Prostate gland (tissue), 2 donors: ENCODE measurements around the gene EPC2. TPM values are rescaled to one million over a fixed set of nuclear protein-coding genes. Genes with fewer than 3 reads are reported as not detected.

ENCODE experiments used
- DNase-seq: peaks from one replicate; pipeline ENCODE4 v3.0.0-alpha.2; 2019; ENCODE audit warnings: low spot score
- H3K27ac ChIP-seq, 2 donors: fragments of 200-600 bp; sonication (generic); 2 replicates each; pipeline ENCODE4 v1.5.1; 2017 to 2019
- H3K27me3 ChIP-seq: fragments of 200-600 bp; sonication (generic); replicated peaks from 2 replicates; pipeline ENCODE4 v1.5.1; 2019; ENCODE audit not compliant: insufficient read depth
- H3K36me3 ChIP-seq, 2 donors: fragments of 200-600 bp; sonication (generic); 1 replicate in 1 of 2; 2 replicates in 1 of 2; pipeline versions ENCODE4 v1.5.1 to v1.8.1; 2017 to 2019
- H3K4me1 ChIP-seq: fragments of 200-600 bp; sonication (generic); replicated peaks from 2 replicates; pipeline ENCODE4 v1.5.1; 2019
- H3K4me3 ChIP-seq, 2 donors: fragments of 200-600 bp; sonication (generic); 2 replicates each; pipeline ENCODE4 v1.5.1; 2017 to 2019
- H3K9me3 ChIP-seq: fragments of 200-600 bp; sonication (generic); 2 replicates; pipeline ENCODE4 v1.5.1; 2017
- POLR2A ChIP-seq: fragments of 450-650 bp; IDR thresholded peaks from one replicate; pipeline ENCODE4 v1.6.1; 2016; ENCODE audit warnings: antibody characterized with exemption, mild to moderate bottlenecking
- POLR2AphosphoS5 ChIP-seq: sonication (generic); formaldehyde crosslinking; IDR thresholded peaks from one replicate; pipeline ENCODE4 v1.6.1; 2017; ENCODE audit warnings: antibody characterized with exemption
- WGBS: methylation state at CpG from one replicate; pipeline ENCODE4 v1.1.5; 2018; 5-methylcytosine and 5-hydroxymethylcytosine counted together
- intact Hi-C: fragments of 100-400 bp; cut with DNase I; formaldehyde crosslinking; loops from one replicate; pipeline ENCODE4 v1.14.2; 2022
- total RNA-seq, 2 donors: library from RNA; depleted of rRNA; stranded (reverse); fragments of >200 nt; gene quantifications; one replicate each; pipeline ENCODE4 v1.1.0, GENCODE V29; 2016
- TF ChIP-seq, protein P1 (sequence below), 4 experiments: fragments of 200-600 bp in 2 of 4; fragments of 450-650 bp in 2 of 4; sonication (generic) in 2 of 4; IDR thresholded peaks; 1 replicate in 3 of 4; 2 replicates in 1 of 4; pipeline ENCODE4 v1.5.1; 2016 to 2019; ENCODE audit warnings: antibody characterized with exemption in 4 of 4, mild to moderate bottlenecking in 2 of 4, moderate library complexity in 2 of 4

Gene EPC2
- total RNA-seq, 2 donors from 2014 or later: 27.2 to 40.2 TPM

DNA sequence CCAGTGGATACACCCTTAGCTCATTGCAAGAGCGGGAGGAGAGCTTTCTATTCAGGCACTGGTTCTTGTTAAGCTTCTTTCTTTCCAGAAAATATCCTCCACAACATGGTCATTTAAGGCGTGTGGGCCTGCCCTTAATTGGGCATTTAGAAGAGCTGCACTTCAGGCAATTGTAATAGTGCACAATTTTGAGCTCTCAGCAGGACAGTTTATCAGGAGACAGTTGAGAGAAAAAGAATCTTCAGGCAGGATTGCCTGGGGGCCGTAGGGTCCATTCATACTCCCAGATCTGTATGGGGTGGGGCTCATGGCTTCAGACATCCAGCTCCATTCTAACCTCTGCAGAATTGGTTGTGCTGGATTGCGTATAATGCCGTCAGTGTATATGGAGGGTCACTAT is 6.0 kb upstream of the EPC2 start:
- Histone ChIP-seq H3K27me3 (no peaks in the 10 kb centered on the region), H3K4me3 (no peak overlapping the region), H3K27ac (no peak overlapping the region), H3K9me3 (no peaks in the 10 kb centered on the region), H3K4me1 (no peaks in the 10 kb centered on the region), H3K36me3 (no peaks in the 10 kb centered on the region)
- intact Hi-C loops: no loop called here
- 84% methylated on average over 5 of the region's 5 CpGs for WGBS
- no peak for DNase-seq
- TF ChIP-seq, protein P1, sequence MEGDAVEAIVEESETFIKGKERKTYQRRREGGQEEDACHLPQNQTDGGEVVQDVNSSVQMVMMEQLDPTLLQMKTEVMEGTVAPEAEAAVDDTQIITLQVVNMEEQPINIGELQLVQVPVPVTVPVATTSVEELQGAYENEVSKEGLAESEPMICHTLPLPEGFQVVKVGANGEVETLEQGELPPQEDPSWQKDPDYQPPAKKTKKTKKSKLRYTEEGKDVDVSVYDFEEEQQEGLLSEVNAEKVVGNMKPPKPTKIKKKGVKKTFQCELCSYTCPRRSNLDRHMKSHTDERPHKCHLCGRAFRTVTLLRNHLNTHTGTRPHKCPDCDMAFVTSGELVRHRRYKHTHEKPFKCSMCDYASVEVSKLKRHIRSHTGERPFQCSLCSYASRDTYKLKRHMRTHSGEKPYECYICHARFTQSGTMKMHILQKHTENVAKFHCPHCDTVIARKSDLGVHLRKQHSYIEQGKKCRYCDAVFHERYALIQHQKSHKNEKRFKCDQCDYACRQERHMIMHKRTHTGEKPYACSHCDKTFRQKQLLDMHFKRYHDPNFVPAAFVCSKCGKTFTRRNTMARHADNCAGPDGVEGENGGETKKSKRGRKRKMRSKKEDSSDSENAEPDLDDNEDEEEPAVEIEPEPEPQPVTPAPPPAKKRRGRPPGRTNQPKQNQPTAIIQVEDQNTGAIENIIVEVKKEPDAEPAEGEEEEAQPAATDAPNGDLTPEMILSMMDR (IDR thresholded peaks at IDR 0.05): no peak
- TF ChIP-seq POLR2A (no peak), POLR2AphosphoS5 (no peak)

DNA sequence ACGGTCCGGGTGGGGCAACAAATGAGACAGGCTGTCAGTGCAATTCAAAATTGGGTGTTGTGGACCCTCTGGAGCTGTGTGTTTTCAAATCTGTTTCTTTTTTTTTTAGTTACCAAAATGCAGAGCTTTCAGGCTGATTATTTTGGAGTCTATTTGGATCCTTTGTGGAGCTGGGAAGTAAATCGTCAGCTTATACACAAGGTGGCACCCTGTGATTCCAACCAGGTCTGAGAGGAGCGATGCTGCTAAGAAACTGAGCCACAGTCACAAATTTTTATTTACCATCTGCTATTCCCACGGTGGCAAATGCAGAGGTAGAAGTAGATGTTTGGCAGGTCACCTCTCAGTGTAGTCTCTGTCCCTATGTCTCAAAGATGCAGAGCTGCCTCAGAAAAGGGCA is 3.8 kb upstream of the EPC2 start:
- no peak overlapping the region for H3K27ac ChIP-seq
- no peaks in the 10 kb centered on the region for H3K27me3 ChIP-seq
- DNase-seq: no peak
- H3K36me3 ChIP-seq: no peaks in the 10 kb centered on the region
- peaks cover 4% of the 10 kb centered on the region for H3K4me1 ChIP-seq
- no peak for TF ChIP-seq POLR2A
- no peak for TF ChIP-seq POLR2AphosphoS5
- TF ChIP-seq, protein P1 (IDR thresholded peaks at IDR 0.05): no peak
- H3K4me3 ChIP-seq: no peak overlapping the region
- intact Hi-C loops: loop anchor here (10.0 kb wide), 3 partner anchors 234 to 616 kb away; partner anchors contain the start of genes KIF5C, MBD5 and ORC4
- WGBS: 63% methylated on average over 5 of the region's 5 CpGs
- no peaks in the 10 kb centered on the region for H3K9me3 ChIP-seq

DNA sequence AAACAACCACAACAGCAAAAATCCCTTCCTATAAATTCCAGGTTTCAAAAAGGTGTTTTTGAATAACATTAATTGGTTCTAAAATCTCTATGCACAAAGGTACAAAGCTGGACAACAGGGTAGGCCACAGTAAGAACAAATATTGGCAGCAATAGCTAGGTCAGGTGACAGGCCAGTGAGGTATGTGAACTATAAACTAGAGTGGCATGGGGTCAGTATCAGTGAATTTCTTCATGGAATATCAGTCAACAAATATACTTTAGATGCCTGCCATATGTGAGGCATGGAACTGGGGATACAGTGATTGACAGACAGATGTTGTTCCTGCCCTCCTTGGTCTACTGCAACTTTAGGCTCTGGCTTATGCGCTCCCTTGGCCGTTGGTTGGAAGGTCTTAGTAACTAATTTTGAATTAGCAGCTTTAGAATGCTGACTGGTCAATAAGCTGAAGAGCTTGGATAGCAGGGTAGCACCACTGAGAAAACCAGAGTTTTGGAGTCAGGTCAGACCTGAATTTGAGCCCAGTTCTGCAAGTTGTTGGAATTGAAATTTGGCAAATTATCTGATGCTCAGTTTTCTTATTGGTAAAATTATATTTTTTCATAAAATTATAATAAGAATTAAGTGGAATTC is 2.3 kb upstream of the EPC2 start:
- Histone ChIP-seq H3K4me3 (no peak overlapping the region), H3K27me3 (no peaks in the 10 kb centered on the region), H3K27ac (no peak overlapping the region), H3K36me3 (no peaks in the 10 kb centered on the region), H3K9me3 (no peaks in the 10 kb centered on the region), H3K4me1 (peaks cover 4% of the 10 kb centered on the region)
- intact Hi-C loops: loop anchor here (10.0 kb wide), 3 partner anchors 233 to 617 kb away; partner anchors contain the start of genes KIF5C, MBD5 and ORC4
- TF ChIP-seq POLR2AphosphoS5 (no peak), POLR2A (no peak)
- TF ChIP-seq, protein P1 (IDR thresholded peaks at IDR 0.05): no peak
- DNase-seq: no peak
- 89% methylated on average over 2 of the region's 2 CpGs for WGBS

DNA sequence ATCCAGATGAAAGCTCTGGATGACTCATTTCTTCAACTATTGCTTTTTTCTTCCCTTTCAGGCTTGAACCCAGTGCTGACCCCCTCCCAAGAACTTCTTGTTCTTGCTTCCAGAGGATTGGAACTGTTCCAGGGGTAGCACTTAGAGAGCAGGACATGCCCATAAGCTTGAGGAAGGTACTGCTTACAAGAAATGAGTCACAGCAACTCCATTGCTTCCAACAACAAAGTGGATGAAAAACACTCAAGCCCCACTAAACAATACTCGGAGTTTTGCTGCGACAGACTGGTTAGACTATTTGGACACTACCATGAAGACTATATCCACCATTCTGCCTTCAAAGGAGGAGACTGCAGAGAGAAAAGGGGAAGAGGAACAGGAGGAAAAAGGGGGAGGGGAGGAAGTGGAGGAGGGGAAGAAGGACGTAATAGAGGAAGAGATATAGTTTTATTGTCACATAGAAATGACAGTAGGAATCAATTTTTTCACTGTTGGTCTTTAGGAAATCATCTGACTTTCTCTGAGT is 1.6 kb upstream of the EPC2 start:
- no peaks in the 10 kb centered on the region for H3K9me3 ChIP-seq
- peak; percentile 8 for DNase-seq
- H3K27me3 ChIP-seq: no peaks in the 10 kb centered on the region
- no peak overlapping the region for H3K27ac ChIP-seq
- intact Hi-C loops: loop anchor here (10.0 kb wide), 3 partner anchors 232 to 618 kb away; partner anchors contain the start of genes KIF5C, MBD5 and ORC4
- H3K4me1 ChIP-seq: peaks cover 4% of the 10 kb centered on the region
- TF ChIP-seq POLR2AphosphoS5 (peak; percentile 5), POLR2A (no peak)
- TF ChIP-seq, protein P1 (IDR thresholded peaks at IDR 0.05): no peak
- H3K36me3 ChIP-seq: no peaks in the 10 kb centered on the region
- WGBS: 42% methylated on average over 3 of the region's 3 CpGs
- no peak overlapping the region for H3K4me3 ChIP-seq

DNA sequence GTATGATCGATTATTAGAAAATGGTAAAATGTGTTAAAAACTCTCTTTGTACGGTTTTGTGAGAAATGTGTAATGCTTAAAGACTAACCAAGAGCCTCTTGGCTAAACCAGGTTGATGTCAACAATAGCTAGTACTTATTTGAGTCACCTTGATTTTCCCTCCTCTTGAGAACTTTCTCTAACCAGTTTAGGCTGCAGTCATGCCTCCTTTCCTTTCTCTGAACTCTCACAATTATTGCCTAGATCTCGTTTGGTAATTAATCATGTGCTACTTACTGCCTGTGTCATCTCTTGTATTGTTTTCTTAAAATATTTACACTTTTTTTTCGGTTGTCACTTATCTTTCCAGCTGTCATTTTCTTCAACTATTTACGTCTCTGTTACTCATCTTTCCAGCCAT is 1.1 kb upstream of the EPC2 start:
- TF ChIP-seq, protein P1 (IDR thresholded peaks at IDR 0.05): no peak
- no peak for TF ChIP-seq POLR2A
- TF ChIP-seq POLR2AphosphoS5: no peak
- 31% methylated on average over 5 of the region's 5 CpGs for whole genome bisulfite sequencing
- no peak for DNase-seq
- peak overlapping the region in 1 of 2 donors; percentile 68 for H3K4me3 ChIP-seq
- intact Hi-C loops: loop anchor here (10.0 kb wide), 3 partner anchors 231 to 619 kb away; partner anchors contain the start of genes KIF5C, MBD5 and ORC4
- no peaks in the 10 kb centered on the region for H3K36me3 ChIP-seq
- no peaks in the 10 kb centered on the region for H3K9me3 ChIP-seq
- peaks cover 4% of the 10 kb centered on the region for H3K4me1 ChIP-seq
- no peak overlapping the region for H3K27ac ChIP-seq
- no peaks in the 10 kb centered on the region for H3K27me3 ChIP-seq
